NK-92 (cell line): Measurements from ENCODE around the gene JAKMIP1.
"Not testable (repeated sequence)": the region's sequence is repeated elsewhere in the genome, so short reads cannot be mapped to it uniquely, and the experiment has no call there.

ENCODE experiments used
- DNase-seq: peaks from one replicate; lab custom pipeline; 2025; ENCODE audit not compliant: unreplicated experiment; lab: John Stamatoyannopoulos, UW

Gene JAKMIP1

GRCh38 chr4:6229671-6230501 lies 29.5 kb upstream of the JAKMIP1 start:
- DNase-seq: no peak

- no peak for DNase-seq
Measured at GRCh38 chr4:6229095-6229494, 28.7 kb upstream of the JAKMIP1 start.

DNA sequence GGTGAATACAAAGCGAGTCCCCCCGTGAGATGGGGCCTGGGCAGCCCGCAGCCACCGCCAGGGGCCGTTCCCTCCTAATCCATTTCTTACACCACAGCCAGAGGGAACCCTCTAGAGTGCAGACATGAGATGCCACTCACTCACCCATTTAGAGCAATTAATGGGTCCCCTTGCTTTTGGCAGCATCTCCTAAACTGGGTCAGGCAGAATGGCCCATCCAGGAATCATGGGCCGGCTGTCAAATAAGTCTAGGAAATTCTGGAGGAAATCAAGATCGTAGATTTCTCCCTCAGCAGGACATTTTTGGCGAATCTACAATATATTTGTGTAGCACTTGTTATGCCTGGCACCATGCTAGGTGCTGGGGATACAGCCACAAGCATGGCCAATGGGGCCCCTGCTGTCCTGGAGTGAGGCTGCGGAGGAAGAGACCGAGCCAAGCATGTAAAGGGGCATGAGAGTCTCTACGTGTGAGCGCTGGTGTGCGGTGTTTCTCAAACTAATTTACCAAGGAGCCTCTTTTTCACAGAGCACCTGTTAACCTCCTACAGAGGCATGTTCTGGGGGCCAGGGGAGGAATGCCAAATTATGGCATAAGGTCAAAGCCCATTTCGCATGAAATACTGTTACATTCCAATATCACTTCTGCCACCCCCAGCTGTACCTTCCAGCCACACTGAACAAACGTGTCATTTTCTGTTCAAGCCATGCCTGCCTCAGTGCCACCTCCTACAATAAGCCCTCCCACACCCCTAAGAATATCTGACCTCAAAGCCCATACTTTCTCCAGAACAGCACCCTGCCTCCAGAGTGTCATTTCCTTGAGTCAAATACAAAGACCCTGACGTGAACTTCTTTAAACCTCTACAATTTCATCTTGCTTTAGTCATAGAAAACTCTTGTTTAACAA lies 28.1 kb upstream of the JAKMIP1 start:
- no peak for DNase-seq

DNA sequence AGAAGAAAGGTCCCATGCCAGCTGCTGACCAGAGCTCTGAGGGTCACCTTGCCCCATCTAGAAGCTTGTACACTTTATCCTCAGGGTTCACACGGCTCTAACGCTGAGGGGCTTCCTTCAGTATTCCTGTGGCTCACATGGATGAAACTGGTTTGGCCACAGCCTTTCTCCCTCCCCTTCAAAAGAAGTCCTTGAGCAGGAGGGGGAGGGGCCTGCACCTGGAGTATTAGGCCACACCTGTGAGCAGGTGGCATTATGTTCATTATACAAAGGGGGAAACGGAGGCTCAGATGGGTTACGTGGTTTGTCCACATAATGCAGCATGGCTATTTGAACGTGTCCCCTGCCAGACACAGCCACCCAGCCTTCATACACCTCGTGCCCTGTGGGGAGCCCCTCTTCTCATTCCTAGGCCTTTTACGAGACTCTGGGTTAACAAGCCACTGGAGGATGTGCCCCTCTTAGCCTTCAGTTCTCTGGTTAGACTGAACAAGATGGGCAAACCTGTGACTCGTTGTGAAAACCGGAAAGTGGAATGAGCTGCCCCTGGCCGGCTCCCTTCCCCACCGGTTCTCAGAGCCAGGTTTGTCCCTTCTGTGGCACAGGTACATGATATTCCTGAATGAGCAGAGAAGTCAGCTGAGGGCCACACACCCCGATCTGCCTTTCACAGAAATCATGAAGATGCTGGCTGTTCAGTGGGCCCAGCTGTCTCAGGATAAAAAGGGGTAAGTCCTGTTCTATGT lies 27.2 kb upstream of the JAKMIP1 start:
- DNase-seq: no peak

DNA sequence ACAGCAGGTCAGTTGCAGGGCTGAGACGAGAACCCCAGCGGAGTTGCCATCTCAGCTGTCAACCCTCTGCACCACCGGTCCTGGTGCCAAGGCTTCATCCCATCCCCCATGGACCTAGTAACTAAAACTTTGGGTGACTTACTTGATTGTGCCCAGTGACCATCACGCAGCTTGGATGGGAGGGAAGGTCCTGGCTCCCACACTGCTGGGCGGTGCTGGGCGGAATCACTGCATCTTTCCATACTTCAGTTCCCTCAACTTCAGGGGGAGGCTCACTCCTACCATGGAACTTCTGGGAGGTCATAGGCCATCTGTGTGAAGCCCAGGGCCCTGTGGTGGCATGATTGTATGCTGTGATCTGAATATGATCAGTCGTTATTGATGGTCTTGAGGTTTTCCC lies 26.2 kb upstream of the JAKMIP1 start:
- no peak for DNase-seq

DNA sequence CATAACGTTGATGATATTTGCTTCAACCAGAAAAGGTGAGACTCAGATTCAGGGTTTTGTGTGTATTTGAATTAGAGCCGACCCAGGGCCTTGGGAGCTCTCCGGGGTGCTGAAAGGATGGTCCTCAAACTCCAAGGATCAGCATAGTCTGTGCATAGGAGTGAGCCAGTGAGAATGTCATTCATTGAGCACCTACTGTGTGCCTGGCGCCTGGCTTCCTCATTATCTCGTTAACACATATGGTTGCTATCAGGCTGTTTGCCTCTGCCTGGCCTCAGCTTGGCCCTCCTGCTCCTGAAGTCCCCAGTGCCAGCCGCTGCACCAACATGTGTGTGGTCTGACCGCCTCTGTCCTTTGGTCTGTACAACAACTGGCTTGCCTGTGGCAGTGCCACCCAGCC lies 25.1 kb upstream of the JAKMIP1 start:
- DNase-seq: no peak

- DNase-seq: no peak
Measured at GRCh38 chr4:6224735-6225134, 24.4 kb upstream of the JAKMIP1 start.

DNA sequence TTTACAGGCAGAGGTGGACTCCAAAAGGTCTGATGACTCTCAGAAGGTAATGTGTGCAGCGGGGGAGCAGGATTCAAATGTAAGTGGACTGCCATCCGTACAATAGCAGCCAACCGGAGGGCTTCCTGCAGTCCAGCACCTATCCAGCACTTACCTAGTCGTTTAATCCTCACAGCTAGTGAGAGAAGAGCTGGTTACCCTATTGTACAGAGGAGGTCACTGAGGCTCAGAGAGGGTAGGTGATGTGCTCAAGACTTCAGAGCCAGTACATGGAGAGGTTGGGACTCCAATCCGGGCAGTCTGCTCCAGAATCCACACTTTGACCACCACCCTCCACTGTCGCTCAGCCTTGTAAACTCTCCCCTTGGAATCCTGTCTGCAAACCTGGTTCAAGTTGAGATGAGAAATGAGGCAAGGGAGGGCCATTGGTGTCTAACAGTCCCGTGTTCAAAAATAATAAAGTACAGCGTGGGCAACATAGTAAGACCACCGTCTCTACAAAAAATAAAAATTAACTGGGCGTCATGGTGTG lies 22.5 kb upstream of the JAKMIP1 start:
- no peak for DNase-seq

DNA sequence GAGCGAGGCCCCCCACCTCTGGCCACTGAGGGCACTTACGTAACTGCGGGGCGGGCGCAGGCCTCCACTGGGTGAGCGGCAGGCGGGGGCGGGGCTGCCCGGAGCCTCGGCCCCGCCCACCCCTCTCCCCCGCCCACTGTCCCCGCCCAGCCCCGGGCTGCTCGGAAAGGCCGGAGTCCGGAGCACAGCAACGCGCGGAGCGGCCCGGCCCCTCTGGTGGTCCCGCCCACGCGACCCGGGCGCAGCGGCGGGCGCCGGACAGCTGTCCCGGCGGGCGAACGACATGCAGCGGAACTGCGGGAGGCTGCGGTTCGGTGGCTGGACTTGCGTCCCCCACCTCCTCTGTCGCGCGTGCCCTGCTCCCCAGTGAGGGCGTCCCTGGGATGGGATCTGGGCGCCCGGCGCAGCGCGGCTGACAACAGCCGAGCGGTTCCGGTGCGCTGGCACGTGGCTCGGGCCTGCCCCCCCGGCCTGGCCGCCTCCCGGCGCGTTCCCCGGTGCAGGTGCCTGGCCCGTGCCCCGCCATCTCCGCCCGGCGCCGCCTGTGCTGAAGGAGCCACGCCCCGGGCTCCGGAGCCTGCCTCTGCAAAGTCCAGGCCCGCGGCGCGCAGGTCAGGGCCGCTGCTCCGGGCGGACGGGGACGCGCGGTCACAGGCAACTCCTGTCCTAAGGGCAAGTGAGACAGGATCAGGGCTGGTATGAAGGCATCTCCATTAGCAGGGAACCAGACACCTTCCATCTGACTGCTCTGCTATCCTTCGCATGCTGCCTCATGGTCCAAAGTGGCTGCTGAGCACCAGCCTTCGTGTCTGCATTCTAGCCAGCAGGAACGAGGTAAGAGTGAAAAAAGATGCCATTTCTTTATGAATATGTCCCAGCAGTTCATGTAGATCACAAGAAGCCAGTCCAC lies 21.8 kb upstream of the JAKMIP1 start:
- DNase-seq: no peak

- DNase-seq: no peak
Measured at GRCh38 chr4:6221301-6221850, 21.0 kb upstream of the JAKMIP1 start.

DNA sequence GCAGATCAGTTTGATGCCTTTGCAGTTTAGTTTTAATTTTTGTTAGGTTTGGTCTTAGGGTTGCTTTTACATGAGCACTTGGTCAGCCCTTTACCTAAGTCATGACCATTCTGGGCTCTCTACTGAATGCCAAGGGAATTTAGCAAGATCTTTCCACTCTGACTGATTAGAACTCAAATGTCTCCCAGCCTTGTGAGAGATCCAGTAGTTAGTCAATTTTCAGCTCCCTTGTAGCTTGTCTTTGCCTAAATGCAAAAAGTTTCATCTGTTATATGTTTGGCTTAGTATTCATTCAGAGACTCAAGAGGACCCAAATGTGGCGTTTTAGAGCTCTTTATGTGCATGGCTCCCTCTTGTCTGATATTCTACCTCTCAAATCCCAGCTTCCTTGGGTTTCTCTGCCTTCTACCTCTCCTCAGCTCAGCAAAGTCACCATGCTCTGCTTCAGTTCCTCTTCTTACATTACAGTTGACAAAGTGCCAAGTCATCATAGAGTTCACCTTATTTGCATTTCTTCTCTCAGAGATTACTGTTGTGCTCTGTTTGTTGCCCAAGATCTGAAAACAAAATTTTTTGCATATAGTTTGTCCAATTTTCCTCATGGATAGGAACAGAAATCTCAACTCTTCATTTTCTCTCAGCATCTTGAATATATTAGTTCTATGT lies 17.5 kb upstream of the JAKMIP1 start:
- no peak for DNase-seq

GRCh38 chr4:6216588-6216987 lies 16.2 kb upstream of the JAKMIP1 start:
- DNase-seq: no peak

GRCh38 chr4:6209921-6210320 lies 9.6 kb upstream of the JAKMIP1 start:
- DNase-seq: no peak

GRCh38 chr4:6209291-6209690 lies 8.9 kb upstream of the JAKMIP1 start:
- not testable (repeated sequence) for DNase-seq

DNA sequence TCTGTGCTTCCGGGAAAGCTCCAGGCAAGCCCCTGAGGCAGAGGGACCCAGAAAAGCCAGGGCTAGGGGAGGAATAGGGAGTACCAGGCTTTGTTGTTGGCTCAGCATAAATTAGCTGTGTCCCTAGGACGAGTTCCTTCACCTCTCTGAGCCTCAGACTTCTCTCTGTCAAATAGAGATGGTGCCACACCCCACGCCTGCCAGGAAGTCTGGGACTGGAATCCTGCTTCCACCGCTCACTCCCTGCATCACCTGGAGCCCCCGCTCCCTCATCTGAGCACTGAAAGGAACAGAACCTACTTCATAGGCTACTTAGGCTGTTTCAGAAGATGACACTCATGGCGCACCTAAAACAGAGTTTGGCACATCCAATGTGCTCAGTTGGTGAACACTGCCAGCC lies 8.1 kb upstream of the JAKMIP1 start:
- DNase-seq: no peak

- no peak for DNase-seq
Measured at GRCh38 chr4:6207602-6208001, 7.3 kb upstream of the JAKMIP1 start.

DNA sequence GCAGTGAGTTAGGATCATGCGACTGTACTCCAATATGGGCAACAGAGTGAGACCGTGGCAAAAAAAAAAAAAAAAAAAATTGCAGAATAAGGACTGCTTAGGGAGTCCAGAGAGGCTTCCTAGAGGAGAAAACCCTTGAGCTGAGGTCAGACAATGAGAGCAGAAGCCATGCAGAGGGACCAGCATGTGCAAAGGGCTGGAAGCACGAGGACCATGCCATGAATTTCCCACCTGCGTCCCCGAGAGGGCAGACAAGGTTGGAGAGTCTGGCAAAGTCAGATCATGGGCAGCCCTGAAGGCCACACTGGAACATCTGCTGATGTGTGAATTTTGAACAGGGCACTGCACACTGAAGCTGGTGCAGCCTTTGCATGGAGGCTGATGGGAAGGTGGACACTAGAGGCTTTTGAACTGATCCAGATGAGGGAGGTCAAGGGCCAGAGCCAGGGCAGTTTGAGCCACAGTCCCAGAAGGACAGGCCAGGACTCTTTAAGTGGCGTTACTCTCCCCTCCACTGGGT lies 6.5 kb upstream of the JAKMIP1 start:
- no peak for DNase-seq

- no peak for DNase-seq
Measured at GRCh38 chr4:6205973-6206372, 5.6 kb upstream of the JAKMIP1 start.

GRCh38 chr4:6205567-6205931 lies 5.2 kb upstream of the JAKMIP1 start:
- DNase-seq: no peak
